ENCODE results near the gene SNED1. TPM values are rescaled to one million over a fixed set of nuclear protein-coding genes. Genes with fewer than 3 reads are reported as not detected.

SNED1 gene
- total RNA-seq, 1 donor from 2014 or later: 2.8 TPM

DNA sequence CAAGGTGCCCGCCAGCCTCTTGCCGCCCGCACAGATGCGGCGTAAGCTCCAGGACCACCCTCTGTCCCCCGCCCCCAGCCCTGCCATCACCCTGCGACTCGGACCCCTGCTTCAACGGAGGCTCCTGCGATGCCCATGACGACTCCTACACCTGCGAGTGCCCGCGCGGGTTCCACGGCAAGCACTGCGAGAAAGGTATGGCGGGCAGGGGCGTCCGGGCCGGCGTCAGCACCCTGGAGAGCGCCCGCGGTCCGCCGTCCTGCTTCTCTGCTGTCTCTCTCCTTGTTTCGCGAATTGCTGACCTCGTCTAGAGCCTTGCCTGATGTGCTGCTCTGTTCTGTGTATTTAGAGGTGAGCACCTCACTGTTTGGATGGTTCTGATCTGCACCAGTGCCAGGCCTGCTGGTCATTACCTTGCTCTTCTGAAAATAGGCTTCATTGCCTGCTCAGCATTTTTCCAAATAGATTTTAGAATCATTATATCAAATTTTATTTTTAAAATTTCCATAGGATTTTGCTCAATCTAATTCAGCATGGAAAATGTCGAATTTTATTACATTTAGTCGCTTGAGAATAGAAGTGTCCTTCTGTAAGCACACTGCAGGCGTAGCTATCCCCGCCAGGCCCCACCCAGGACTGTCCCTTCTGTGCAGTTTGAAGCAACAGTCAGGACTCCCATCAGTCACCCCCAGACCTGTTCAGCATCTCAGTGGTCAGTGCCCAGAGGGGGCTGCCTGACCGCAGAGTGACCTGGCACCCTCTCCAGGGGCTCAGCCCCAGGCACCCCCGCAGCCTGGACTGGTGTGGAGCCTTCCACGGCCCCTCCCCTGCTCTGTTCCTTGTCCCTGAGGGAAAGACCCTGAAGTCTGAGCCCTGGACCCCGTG, 51.6 kb downstream of the SNED1 start:
- H3K9me3 Mint-ChIP-seq (ENCODE audit: unreplicated experiment): peaks cover 2% of the 10 kb centered on the region
- H3K4me1 Mint-ChIP-seq (ENCODE audit: low read depth, unreplicated experiment): no peaks in the 10 kb centered on the region
- no peak for DNase-seq
- peaks cover 4% of the 10 kb centered on the region for H3K36me3 Mint-ChIP-seq (ENCODE audit: unreplicated experiment)
- TF ChIP-seq, protein P1, sequence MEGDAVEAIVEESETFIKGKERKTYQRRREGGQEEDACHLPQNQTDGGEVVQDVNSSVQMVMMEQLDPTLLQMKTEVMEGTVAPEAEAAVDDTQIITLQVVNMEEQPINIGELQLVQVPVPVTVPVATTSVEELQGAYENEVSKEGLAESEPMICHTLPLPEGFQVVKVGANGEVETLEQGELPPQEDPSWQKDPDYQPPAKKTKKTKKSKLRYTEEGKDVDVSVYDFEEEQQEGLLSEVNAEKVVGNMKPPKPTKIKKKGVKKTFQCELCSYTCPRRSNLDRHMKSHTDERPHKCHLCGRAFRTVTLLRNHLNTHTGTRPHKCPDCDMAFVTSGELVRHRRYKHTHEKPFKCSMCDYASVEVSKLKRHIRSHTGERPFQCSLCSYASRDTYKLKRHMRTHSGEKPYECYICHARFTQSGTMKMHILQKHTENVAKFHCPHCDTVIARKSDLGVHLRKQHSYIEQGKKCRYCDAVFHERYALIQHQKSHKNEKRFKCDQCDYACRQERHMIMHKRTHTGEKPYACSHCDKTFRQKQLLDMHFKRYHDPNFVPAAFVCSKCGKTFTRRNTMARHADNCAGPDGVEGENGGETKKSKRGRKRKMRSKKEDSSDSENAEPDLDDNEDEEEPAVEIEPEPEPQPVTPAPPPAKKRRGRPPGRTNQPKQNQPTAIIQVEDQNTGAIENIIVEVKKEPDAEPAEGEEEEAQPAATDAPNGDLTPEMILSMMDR (IDR thresholded peaks at IDR 0.05; ENCODE audit: partially characterized antibody, unreplicated experiment): no peak
- H3K27me3 Mint-ChIP-seq (ENCODE audit: unreplicated experiment): peaks cover 2% of the 10 kb centered on the region
- H3K4me3 Mint-ChIP-seq (ENCODE audit: unreplicated experiment): no peak overlapping the region
- H3K27ac Mint-ChIP-seq (ENCODE audit: unreplicated experiment): no peak overlapping the region

DNA sequence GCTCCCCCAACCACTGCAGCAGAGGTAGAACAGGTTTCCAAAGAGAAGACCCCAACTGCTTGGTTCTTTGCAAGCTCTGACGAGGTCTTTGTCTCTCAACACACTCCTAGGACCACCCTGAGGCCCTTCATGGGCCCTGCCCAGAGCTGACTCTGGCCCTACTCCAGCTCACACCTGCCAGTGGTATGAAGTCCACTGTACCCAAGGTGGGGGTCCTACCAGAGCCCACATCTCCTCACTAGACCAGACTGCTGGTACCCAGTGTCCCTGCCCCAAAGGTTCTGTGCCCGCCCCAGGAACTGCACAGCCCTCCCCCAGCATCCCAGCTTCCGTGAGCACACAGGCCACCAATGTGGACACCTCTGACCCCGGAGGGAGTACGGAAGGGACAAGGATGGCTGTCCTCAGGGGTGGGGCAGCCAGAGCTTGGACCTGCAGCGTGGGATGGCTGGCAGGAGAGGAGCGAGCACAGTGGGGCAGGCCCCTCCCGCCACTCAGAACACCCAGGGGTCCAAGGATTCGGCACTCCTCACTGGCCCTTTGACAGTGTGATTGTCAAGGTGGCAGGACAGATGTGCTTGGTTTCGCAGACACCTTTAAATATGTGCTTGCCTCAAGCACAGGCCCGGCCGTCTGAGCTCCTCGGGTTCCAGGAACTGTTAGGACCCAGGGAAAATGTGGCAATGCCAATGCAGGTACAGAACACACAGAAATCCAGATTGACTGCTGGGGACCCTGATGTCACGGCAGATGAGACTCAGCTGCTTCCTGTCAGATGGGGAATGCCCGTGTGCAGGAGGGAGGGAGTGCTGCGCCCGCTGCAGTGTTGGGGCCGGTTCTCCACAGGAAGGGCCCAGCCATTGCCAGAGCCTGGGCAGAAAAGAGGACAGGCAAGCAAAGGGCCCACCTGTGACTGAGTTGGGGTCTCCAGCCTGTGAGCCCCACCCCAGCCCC, 52.5 kb downstream of the SNED1 start:
- Mint-ChIP-seq H3K4me1 (ENCODE audit: low read depth, unreplicated experiment) (no peaks in the 10 kb centered on the region), H3K36me3 (ENCODE audit: unreplicated experiment) (peaks cover 4% of the 10 kb centered on the region), H3K27ac (ENCODE audit: unreplicated experiment) (no peak overlapping the region), H3K4me3 (ENCODE audit: unreplicated experiment) (no peak overlapping the region), H3K9me3 (ENCODE audit: unreplicated experiment) (peaks cover 2% of the 10 kb centered on the region), H3K27me3 (ENCODE audit: unreplicated experiment) (peaks cover 2% of the 10 kb centered on the region)
- peak; percentile 19 for DNase-seq
- TF ChIP-seq, protein P1 (IDR thresholded peaks at IDR 0.05; ENCODE audit: partially characterized antibody, unreplicated experiment): no peak

DNA sequence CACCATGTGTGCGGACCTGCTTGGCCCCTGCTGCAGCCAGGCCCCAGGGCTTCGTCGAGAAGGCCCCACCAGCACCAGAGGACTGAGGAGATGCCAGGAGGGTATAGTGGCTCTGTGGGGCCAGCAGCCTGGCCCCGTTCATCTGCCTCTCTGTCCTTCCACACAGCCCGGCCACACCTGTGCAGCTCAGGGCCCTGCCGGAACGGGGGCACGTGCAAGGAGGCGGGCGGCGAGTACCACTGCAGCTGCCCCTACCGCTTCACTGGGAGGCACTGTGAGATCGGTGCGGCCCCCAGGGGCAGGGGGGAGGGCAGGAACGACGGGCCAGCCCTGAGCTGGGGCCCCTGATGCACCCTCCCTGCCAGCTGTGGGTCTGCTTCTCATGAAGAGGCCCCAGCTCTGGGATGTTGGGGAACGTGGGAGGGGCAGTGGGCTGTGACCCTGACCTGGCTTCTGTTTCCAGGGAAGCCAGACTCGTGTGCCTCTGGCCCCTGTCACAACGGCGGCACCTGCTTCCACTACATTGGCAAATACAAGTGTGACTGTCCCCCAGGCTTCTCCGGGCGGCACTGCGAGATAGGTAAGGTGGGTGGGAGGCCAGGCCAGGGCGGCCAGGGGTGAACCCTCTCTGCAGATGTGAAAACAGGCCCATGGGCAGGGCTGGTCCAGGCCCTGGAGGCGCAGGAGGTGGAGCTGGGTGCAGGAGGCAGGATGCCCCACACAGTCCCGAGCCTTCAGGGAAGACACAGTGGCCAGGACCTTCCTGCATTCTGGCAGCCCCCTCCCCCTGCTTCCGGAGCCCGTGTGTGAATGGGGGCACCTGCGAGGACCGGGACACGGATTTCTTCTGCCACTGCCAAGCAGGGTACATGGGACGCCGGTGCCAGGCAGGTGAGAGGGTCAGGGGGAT, 53.4 kb downstream of the SNED1 start:
- no peak for DNase-seq
- Mint-ChIP-seq H3K4me1 (ENCODE audit: low read depth, unreplicated experiment) (no peaks in the 10 kb centered on the region), H3K27ac (ENCODE audit: unreplicated experiment) (no peak overlapping the region), H3K4me3 (ENCODE audit: unreplicated experiment) (no peak overlapping the region), H3K36me3 (ENCODE audit: unreplicated experiment) (peaks cover 4% of the 10 kb centered on the region), H3K27me3 (ENCODE audit: unreplicated experiment) (peaks cover 2% of the 10 kb centered on the region), H3K9me3 (ENCODE audit: unreplicated experiment) (no peaks in the 10 kb centered on the region)
- TF ChIP-seq, protein P1 (IDR thresholded peaks at IDR 0.05; ENCODE audit: partially characterized antibody, unreplicated experiment): no peak

DNA sequence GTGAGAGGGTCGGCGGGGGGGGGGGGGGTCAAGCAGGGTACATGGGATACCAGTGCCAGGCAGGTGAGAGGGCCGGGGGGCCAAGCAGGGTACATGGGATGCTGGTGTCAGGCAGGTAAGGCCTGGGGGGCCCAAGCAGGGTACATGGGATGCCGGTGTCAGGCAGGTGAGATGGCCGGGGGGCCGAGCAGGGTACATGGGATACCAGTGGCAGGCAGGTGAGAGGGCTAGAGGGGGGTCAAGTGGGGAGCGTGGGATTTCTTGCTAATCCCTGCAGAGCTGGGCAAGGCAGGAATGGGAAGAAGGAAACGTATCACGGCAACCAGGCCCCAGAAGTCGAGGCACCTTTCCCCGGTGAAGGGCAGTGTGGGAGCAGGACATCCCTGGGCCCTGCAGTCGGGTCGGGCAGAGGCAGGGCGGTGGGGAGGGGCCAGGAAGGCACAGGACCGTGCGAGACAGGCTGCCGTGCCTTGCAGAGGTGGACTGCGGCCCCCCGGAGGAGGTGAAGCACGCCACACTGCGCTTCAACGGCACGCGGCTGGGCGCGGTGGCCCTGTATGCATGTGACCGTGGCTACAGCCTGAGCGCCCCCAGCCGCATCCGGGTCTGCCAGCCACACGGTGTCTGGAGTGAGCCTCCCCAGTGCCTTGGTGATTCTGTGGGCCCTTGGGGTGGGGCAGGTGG, 54.4 kb downstream of the SNED1 start:
- H3K27ac Mint-ChIP-seq (ENCODE audit: unreplicated experiment): no peak overlapping the region
- H3K4me3 Mint-ChIP-seq (ENCODE audit: unreplicated experiment): no peak overlapping the region
- H3K36me3 Mint-ChIP-seq (ENCODE audit: unreplicated experiment): peaks cover 4% of the 10 kb centered on the region
- no peaks in the 10 kb centered on the region for H3K4me1 Mint-ChIP-seq (ENCODE audit: low read depth, unreplicated experiment)
- H3K9me3 Mint-ChIP-seq (ENCODE audit: unreplicated experiment): no peaks in the 10 kb centered on the region
- TF ChIP-seq, protein P1 (IDR thresholded peaks at IDR 0.05; ENCODE audit: partially characterized antibody, unreplicated experiment): no peak
- peaks cover 2% of the 10 kb centered on the region for H3K27me3 Mint-ChIP-seq (ENCODE audit: unreplicated experiment)
- no peak for DNase-seq

Measured in glutamatergic neuron (in vitro differentiated cells).